SU-DHL-6 (cell line): ENCODE results near the gene APOB.

Experiments used
- EZH2phosphoT487 ChIP-seq: fragments of 200-600 bp; sonication (generic), shearing (Covaris generic); conservative IDR thresholded peaks from 2 replicates; pipeline ENCODE4 v1.6.1; 2018; ENCODE audit warnings: mild to moderate bottlenecking, antibody characterized with exemption, low read length, moderate library complexity, mixed read lengths
- TF ChIP-seq, protein P1 (sequence below): fragments of 200-600 bp; sonication (generic); IDR thresholded peaks from one replicate; pipeline ENCODE4 v1.5.1; 2017; ENCODE audit warnings: antibody characterized with exemption, mild to moderate bottlenecking, low read length, moderate library complexity; ENCODE audit not compliant: insufficient read depth, poor library complexity, severe bottlenecking

DNA sequence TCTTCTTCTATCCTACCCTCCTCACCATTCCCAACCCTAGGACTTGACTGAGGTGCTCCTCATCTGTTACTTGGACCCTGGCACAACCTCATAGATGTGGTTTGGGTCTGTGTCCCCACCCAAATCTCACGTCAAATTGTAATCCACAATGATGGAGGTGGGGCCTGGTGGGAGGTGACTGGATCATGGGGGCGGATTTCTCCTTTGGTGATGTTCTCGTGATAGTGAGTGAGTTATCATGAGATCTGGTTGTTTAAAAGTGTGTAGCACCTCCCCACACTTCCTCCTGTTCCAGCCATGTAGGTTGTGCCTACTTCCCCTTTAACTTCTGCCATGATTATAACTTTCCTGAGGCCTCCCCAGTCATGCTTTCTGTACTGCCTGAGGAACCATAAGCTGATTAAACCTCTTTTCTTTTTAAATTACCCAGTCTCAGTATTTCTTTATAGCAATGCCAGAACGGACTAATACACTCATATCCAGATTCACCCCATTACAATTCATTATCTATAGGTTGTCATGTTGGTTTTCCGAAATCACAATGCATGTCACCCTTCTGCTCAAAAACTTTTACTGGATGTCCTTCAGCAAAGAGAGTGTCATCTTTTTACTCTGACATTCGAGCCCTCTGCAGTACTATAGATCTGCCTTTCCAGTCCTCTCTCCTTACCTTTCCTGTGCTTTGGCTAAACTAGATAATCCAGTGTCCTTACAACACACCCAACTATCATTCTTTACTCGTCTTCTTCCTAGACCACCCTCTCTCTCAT lies 45.7 kb downstream of the APOB start:
- TF ChIP-seq, protein P1, sequence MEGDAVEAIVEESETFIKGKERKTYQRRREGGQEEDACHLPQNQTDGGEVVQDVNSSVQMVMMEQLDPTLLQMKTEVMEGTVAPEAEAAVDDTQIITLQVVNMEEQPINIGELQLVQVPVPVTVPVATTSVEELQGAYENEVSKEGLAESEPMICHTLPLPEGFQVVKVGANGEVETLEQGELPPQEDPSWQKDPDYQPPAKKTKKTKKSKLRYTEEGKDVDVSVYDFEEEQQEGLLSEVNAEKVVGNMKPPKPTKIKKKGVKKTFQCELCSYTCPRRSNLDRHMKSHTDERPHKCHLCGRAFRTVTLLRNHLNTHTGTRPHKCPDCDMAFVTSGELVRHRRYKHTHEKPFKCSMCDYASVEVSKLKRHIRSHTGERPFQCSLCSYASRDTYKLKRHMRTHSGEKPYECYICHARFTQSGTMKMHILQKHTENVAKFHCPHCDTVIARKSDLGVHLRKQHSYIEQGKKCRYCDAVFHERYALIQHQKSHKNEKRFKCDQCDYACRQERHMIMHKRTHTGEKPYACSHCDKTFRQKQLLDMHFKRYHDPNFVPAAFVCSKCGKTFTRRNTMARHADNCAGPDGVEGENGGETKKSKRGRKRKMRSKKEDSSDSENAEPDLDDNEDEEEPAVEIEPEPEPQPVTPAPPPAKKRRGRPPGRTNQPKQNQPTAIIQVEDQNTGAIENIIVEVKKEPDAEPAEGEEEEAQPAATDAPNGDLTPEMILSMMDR, result no peak
- no peak for TF ChIP-seq EZH2phosphoT487
